HL-60 (cell line): ENCODE measurements around the gene PTPN11.

Experiments used
- DNase-seq, 2 experiments: peaks; one replicate each; pipeline ENCODE4 v3.0.0-alpha.2; 2010 to 2020; ENCODE audit warnings: low read depth in 1 of 2, low spot score in 1 of 2
- H3K27ac ChIP-seq: fragments of 250-450 bp; sonication (Bioruptor Pico); replicated peaks from 2 replicates; pipeline ENCODE4 v1.5.1; 2020; ENCODE audit warnings: mild to moderate bottlenecking, moderate library complexity
- H3K27me3 ChIP-seq: fragments of 250-450 bp; sonication (Bioruptor Pico); 2 replicates; pipeline ENCODE4 v1.5.1; 2021; ENCODE audit warnings: mild to moderate bottlenecking, moderate library complexity; ENCODE audit not compliant: insufficient read depth, poor library complexity, severe bottlenecking
- H3K4me3 ChIP-seq: replicated peaks from 2 replicates; pipeline ENCODE4 v1.5.1; 2011; ENCODE audit warnings: mild to moderate bottlenecking, control low read depth, low read length; ENCODE audit not compliant: insufficient read depth
- CTCF ChIP-seq: IDR thresholded peaks from one replicate; pipeline ENCODE4 v1.5.1; 2011; ENCODE audit warnings: low read length, control low read depth, inconsistent platforms; ENCODE audit not compliant: insufficient read depth
- GABPA ChIP-seq: IDR thresholded peaks from 2 replicates; pipeline ENCODE4 v1.6.1; 2012; ENCODE audit warnings: low read depth
- POLR2AphosphoS5 ChIP-seq: IDR thresholded peaks from 2 replicates; pipeline ENCODE4 v1.6.1; 2012; ENCODE audit warnings: low read depth
- REST ChIP-seq: IDR thresholded peaks from 2 replicates; pipeline ENCODE4 v1.6.1; 2012; ENCODE audit warnings: low read depth; ENCODE audit not compliant: insufficient replicate concordance
- SPI1 ChIP-seq: IDR thresholded peaks from 2 replicates; pipeline ENCODE4 v1.6.1; 2012; ENCODE audit warnings: low read depth, mild to moderate bottlenecking, borderline replicate concordance

Gene PTPN11

DNA sequence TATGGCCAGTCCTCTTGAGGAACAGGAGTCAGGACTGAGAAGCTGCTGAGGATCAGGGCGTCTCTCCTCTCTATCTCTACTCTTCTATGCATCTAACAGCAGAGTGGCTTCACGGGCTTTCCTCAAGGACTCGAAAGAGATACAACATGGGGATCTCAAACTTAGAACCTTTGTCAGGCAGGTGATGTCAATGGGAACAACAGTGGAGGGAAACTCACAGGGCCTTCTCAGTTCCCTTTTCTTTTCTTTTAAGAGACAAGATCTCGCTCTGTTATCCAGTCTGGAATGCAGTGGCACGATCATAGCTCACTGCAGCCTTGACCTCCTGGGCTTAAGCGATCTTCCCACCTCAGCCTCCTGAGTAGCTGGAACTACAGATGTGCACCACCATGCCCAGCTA, 127.6 kb downstream of the PTPN11 start:
- Histone ChIP-seq H3K27me3 (no peaks in the 10 kb centered on the region), H3K27ac (no peak overlapping the region), H3K4me3 (no peak overlapping the region)
- TF ChIP-seq POLR2AphosphoS5 (no peak), SPI1 (no peak), GABPA (no peak), REST (no peak), CTCF (no peak)
- DNase-seq, result no peak

DNA sequence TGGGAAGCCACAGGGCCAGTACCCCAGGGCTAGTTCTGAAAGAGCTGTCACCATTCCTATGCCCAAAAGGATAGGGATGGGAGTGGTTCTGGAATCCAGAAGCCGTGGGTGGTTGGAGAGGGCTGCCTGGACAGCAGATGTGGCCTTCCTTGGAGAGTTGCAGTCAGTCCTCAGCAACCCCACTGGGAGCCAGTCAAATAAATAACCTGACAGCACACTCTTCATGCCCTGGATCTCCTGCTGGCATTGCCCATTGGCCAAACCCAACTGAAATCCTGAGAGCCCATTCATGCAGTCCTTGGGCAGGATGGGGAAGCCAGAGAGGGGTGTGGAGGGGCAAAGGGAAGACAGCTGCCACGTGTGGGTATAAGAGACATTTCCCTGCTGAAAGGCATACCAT, 128.2 kb downstream of the PTPN11 start:
- H3K27me3 ChIP-seq, result no peaks in the 10 kb centered on the region
- H3K27ac ChIP-seq, result no peak overlapping the region
- H3K4me3 ChIP-seq, result no peak overlapping the region
- no peak for DNase-seq
- TF ChIP-seq GABPA (no peak), REST (no peak), CTCF (no peak), SPI1 (no peak), POLR2AphosphoS5 (no peak)

DNA sequence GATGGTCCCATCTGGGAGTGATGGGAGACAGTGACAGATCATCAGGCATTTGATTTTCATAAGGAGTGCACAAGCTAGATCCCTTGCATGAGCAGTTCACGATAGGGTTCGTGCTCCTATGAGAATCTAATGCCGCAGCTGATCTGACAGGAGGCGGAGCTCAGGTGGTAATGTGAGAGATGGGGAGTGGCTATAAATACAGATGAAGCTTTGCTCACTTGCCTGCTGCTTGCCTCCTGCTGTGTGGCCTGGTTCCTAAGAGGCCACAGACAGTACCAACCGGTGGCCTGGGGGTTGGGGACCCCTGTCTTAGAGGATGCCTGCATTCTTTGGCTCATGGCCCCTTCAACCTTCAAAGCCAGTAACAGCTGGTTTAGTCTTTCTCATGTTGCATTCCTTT, 130.3 kb downstream of the PTPN11 start:
- no peak for TF ChIP-seq POLR2AphosphoS5
- H3K27ac ChIP-seq, result no peak overlapping the region
- DNase-seq, result no peak
- H3K4me3 ChIP-seq, result no peak overlapping the region
- no peaks in the 10 kb centered on the region for H3K27me3 ChIP-seq

DNA sequence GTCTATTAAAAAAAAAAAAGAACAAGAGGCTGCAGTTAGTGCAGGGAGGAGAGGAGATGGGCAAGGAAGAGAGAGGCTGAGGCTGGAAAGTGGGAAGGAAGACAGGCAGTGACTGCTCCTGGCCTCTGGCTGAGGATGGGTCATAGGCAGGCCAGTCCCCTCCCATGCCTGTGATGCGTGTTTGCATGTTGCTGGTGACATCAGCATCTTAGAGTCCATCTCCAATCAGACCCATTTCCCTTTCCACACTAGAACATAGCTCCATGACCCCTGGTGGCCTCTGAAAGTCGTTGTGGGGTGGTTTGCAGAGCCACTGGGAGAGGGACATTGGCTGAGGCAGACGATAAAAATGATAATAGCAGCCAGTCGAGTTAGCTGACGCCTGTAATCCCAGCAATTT, 132.9 kb downstream of the PTPN11 start:
- no peaks in the 10 kb centered on the region for H3K27me3 ChIP-seq
- H3K27ac ChIP-seq, result no peak overlapping the region
- no peak for TF ChIP-seq GABPA
- no peak for TF ChIP-seq REST
- TF ChIP-seq SPI1, result no peak
- no peak for TF ChIP-seq CTCF
- TF ChIP-seq POLR2AphosphoS5, result no peak
- no peak for DNase-seq
- no peak overlapping the region for H3K4me3 ChIP-seq
